ENCODE measurements around the gene ZNF264.
A peak's percentile ranks its signal among the peaks of the same experiment; 100 is the strongest.
"Not testable (repeated sequence)": the region's sequence is repeated elsewhere in the genome, so short reads cannot be mapped to it uniquely, and the experiment has no call there.

Gene ZNF264

GRCh38 chr19:57191141-57192076 lies at the start of gene ZNF264:
Gene ZNF264 (plus strand): TSS chr19:57191500. CDS start chr19:57191914, 414 bp downstream.
- peak; percentile 9 to 92 (median 76) for DNase-seq

DNA sequence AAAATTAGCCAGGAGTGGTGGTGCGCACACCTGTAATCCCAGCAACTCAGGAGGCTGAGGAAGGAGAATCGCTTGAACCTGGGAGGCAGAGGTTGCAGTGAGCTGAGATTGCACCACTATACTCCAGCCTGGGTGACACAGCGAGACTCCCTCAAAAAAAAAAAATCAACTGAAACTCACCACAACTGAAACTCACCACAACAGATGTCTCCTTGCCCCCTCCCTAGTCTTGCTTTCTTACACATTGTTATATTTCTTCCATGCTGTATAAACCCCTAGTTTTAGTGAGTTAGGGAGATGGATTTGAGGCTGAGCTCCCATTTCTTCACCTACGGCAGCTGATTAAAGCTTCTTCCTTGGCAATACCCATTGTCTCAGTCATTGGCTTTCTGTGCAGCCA lies 49.6 kb upstream of the ZNF264 start:
- no peak for DNase-seq

- no peak for DNase-seq
Measured at GRCh38 chr19:57152921-57153320, 38.4 kb upstream of the ZNF264 start.

- DNase-seq: no peak
Measured at GRCh38 chr19:57161985-57162539, 29.2 kb upstream of the ZNF264 start.

- no peak for DNase-seq
Measured at GRCh38 chr19:57165846-57166245, 25.5 kb upstream of the ZNF264 start.

GRCh38 chr19:57167385-57167784 lies 23.9 kb upstream of the ZNF264 start, which contains the start of gene DUXA:
Gene DUXA (minus strand): TSS chr19:57167485. CDS start chr19:57167443, 42 bp downstream.
- DNase-seq: no peak

DNA sequence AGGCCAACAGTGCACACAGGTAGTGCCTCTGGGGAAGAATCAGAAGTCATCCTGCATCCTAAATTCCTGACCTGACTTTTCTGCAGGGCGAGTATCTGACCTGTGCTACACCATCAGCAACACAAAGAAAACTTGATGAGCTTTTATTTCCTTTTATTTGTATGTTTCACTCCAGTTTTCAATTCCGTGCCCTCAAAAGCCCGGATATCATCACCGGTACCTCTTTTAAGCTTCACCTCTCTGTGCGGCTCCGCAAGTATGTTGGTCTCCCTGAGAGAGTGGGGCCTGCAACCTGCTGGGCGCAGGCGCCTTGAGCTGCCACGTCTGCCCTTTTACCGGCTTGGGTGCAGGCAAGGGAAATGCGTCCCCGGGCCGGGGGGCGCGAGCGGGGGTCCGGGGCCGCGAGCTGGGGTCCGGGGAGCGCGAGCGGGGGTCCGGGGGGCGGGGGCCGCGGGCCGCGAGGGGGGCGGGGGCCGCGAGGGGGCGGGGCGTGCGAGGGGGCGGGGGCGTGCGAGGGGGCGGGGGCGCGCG lies 19.7 kb upstream of the ZNF264 start:
- DNase-seq: peak in 37 of 51 donors; percentile 1 to 49 (median 17)

DNA sequence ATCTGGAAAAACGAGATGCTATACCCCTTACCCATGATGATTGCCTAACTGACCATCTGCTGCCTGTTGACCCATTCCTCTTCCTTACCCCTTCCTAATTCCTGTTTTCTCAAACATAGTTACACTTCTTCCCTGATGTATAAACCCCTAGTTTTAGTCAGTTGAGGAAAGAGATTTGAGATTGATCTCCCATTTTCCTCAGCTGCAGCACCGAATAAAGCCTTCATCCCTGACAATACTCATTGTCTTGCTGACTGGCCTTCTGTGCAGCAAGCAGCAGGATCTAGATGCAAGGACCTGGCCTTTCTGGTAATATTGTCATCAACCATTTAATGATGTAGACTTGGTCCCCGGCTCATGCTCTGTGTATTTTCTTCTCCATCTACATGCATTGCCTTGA lies 999 bp upstream of the ZNF264 start:
- no peak for DNase-seq

DNA sequence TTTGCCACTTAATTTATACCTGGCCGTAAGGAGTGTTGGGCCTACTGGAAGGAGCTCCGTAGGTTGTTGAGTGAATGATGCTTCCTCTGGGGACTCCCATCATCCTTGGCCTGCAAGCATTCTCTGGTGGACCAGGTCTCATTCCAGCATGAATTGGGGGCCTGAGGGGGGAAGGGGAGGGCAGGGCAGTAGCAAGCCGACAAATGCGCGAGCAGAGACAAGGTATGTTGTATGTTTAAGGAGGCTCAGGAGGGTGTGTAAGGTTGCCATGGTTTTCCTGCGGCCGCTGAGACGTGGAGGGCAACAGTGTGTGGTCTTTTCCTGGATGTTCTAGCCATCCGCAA lies 749 bp downstream of the ZNF264 start:
- peak in 3 of 51 donors; percentile 3 to 37 (median 23) for DNase-seq

DNA sequence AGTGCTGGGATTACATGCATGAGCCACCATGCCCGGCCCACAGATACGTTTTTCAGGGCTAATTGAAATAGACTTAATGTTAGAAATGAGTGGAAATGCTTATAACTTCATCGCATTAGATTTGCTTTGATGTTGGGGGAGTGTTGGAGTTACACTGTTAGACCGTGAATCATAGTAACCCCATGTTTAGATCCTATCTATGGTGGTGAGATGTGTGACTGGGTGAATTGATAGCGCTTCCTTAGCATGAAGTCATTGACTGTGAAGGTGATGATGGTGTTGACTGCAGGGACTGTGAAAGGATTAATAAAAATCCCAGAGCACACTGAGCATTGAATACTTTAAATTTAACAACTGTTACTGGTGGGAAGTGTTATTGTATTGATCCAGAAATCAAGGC lies 1.7 kb downstream of the ZNF264 start:
- DNase-seq: no peak

GRCh38 chr19:57197874-57198273 lies 6.6 kb downstream of the ZNF264 start:
- DNase-seq: not testable (repeated sequence)

DNA sequence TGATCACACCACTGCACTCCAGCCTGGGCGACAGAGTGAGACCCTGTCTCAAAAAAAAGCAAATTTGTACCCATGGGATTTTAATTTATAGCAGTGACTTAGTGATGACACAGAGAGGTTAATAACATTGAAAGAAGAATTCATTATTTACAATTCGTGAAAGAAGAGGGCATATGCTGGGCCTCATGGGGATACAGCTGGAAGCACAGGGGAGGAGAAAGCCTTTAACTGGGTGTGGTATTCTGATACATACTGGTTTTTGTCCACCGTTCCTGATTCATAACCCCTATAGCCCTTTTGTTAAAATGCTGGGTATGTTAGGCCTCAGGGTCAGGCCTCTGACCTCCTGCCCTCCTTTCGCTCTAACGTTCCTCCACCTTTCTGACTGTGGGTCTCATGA lies 10.9 kb downstream of the ZNF264 start:
- DNase-seq: no peak

DNA sequence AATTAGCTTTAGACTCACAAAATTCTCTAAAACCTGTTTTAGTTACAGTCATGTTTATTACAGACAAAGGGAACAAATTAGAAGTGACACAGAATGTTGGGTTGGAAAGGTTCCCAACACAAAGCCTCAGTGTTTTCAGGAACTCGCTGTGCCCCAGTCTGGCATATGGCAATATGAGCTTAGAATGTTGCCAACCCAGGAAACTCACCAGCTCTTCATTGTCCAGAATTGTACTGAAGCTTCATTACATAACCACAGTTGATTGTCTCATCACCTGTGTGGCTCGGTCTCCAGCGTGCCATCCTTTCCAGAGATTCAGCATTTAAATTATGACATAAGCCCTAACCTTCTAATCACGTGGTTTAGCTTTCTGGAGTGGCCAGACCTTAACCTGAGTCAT lies 19.1 kb downstream of the ZNF264 start:
- peak in 2 of 51 donors; percentile 3 to 7 for DNase-seq

DNA sequence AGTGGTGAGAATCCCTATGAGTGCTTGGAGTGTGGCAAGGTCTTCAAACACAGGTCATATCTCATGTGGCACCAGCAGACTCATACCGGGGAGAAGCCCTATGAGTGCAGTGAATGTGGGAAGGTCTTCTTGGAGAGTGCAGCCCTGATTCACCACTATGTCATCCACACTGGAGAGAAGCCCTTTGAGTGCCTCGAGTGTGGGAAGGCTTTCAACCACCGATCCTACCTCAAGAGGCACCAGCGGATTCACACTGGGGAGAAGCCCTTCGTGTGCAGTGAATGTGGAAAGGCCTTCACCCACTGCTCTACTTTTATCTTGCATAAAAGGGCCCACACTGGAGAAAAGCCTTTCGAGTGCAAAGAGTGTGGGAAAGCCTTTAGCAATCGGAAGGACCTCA lies 20.8 kb downstream of the ZNF264 start:
- DNase-seq: no peak

GRCh38 chr19:57227502-57227901 lies 36.2 kb downstream of the ZNF264 start:
- no peak for DNase-seq

DNA sequence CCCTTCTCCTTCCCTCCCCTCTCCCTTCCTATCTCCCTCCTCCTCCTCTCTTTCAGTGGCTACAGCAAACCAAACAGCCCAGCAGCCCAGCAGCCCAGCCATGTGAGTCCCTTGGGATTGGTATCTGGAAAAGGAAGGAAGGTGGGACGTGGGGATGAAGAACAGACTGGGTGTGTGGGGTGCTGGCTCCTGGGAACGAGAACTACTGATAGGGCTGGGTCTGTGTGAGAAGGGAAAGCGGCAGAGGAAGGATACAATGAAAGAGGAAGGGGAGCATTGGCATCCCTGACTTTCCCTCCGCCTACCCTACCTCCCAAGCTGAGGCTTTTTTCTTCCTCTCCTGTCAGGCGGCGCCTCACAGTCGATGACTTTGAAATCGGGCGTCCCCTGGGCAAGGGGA lies 40.4 kb downstream of the ZNF264 start:
- no peak for DNase-seq

GRCh38 chr19:57233207-57233606 lies 41.9 kb downstream of the ZNF264 start:
- no peak for DNase-seq

DNA sequence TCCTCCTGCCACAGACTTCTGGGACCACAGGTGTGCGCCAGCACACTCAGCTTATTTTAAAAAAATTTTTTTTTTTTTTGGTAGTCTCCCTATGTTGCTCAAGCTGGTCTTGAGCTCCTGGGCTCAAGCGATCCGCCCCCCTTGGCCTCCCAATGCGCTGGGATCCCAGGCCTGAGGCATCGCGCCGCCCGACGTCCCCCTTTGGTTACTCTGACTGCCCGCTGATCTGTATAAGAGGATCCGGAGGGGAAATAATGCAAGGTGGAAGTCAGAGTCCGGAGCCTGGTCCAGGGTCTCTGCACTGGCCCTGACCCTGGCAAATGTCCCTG lies 48.6 kb downstream of the ZNF264 start:
- DNase-seq: peak in 3 of 51 donors; percentile 38 to 46 (median 38)

DNA sequence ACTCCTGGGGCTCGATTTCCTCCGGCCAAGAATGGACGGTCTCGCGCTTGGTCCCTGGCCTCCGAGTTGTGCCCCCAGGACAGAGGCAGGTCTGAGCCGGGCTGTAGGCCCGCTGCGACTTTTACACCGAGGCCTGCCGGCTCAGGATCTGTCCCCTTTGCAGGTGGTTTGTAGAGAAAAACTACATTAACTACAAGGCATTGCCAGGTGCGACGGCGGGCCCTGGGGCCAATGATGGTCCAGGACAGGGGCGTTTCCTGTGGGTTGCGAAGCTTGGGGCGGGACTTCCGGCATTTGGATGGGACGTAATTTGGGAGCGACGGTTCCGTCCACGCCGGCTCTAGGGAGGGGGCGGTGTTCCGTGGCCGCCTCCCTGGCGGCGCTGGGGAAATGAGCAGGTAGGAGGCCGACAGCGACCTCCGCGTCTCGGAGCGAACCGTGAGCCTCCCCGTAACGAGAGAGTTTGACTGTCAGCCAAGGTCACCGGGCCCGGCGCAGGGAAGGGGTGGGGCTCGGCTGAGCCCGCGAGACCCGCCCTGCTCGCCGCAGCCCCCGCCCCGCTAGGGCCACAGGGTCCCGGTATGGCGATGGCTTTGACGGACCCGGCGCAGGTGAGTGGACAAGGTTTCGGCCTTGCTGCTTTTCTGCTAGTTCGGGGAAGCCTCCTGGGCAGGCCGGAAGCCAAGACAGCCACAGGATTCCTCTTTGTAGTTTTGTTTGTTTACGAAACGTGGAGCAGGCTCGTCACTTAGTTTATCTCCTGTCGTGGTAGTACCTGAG lies 49.2 kb downstream of the ZNF264 start, which contains the start of gene ZNF805:
TSS of gene ZNF805 (plus strand) at position 322 of the 780 bp plus-strand sequence. CDS start at position 582, 260 bp downstream.
- DNase-seq: peak; percentile 59 to 96 (median 90)

DNA sequence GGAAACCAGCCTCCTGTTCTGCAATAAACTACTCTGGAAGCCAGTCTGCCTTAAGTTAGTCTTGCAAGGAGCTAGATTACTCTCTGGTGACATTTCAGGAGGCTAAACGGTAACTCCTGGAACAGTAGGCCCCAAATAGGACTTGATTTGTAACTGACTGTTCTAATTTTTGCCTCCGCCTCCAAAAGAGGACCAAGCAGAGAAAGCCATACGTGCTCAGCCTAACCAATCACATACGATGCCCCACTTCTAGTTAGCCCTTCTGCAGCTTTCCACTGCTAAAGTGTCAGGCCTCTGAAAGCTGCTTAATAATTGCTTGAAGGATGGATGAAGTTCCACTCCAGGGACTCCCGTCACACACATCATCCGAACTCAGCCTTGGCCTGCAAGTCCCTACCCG lies 49.9 kb downstream of the ZNF264 start:
- no peak for DNase-seq

DNA sequence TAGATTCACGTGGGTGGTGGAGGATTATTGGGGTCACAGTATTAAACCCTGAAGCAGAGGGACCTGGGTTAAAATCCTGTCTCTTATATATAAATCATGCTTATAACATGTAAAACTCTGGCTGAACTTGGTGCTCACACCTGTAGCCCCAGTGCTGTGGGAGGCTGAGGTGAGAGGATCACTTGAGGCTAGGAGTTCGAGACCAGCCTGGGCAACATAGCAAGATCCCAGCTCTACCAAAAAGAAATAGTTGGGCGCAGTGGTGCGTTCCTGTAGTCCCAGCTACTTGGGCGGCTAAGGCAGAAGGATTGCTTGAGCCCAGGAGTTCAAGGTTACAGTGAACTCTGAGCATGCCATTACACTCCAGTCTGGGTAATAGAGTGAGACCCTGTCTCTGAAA lies 51.5 kb downstream of the ZNF264 start:
- DNase-seq: no peak

DNA sequence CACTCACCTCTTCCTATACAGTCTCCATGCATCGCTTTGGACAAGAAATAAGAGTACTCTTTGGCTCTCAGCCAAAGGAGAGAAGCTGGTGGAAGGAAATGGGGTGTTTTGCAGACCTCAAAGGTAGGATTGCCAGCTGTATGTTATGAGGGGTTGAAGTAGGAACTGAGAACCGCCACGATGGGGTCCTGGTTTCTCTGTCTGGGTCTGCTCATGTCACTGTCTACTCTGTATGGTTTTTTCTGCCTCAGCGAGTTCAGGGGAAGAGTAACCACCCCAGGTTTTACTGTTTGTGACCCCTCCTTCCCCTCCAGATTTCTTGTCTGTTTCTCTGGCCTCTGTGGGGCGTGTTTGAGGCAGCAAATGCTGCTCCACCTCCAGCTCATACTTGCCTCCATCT lies 53.2 kb downstream of the ZNF264 start:
- no peak for DNase-seq
